A673 (cell line): ENCODE data around the gene CNIH2.

Source experiments
- EZH2 ChIP-seq: fragments of 200-600 bp; sonication (generic); IDR thresholded peaks from 2 replicates; pipeline ENCODE4 v1.6.1; 2017; ENCODE audit warnings: borderline replicate concordance, low read depth, mild to moderate bottlenecking, mixed read lengths, antibody characterized with exemption, low read length; ENCODE audit not compliant: poor library complexity, severe bottlenecking
- TF ChIP-seq, protein P1 (sequence below): fragments of 300-800, 200-600 bp; sonication (generic); conservative IDR thresholded peaks from 2 replicates; pipeline ENCODE4 v1.5.1; 2017; ENCODE audit warnings: low read depth, mild to moderate bottlenecking, antibody characterized with exemption, low read length, moderate library complexity, mixed read lengths

- TF ChIP-seq, protein P1, sequence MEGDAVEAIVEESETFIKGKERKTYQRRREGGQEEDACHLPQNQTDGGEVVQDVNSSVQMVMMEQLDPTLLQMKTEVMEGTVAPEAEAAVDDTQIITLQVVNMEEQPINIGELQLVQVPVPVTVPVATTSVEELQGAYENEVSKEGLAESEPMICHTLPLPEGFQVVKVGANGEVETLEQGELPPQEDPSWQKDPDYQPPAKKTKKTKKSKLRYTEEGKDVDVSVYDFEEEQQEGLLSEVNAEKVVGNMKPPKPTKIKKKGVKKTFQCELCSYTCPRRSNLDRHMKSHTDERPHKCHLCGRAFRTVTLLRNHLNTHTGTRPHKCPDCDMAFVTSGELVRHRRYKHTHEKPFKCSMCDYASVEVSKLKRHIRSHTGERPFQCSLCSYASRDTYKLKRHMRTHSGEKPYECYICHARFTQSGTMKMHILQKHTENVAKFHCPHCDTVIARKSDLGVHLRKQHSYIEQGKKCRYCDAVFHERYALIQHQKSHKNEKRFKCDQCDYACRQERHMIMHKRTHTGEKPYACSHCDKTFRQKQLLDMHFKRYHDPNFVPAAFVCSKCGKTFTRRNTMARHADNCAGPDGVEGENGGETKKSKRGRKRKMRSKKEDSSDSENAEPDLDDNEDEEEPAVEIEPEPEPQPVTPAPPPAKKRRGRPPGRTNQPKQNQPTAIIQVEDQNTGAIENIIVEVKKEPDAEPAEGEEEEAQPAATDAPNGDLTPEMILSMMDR: peak; percentile 100
- no peak for TF ChIP-seq EZH2
Measured at GRCh38 chr11:66328302-66329144, 50.5 kb downstream of the CNIH2 start.
